Muscle layer of colon (tissue), 2 donors: ENCODE results near the gene APCDD1.
A peak's percentile ranks its signal among the peaks of the same experiment; 100 is the strongest.

Source experiments
- H3K27ac ChIP-seq: one replicate; pipeline ENCODE4 v1.7.0; 2013; ENCODE audit warnings: low read depth, mild to moderate bottlenecking, low read length, moderate library complexity
- H3K27me3 ChIP-seq, 2 donors: one replicate each; pipeline ENCODE4 v1.7.0; 2013; ENCODE audit warnings: low read length in 2 of 2, mild to moderate bottlenecking in 2 of 2; ENCODE audit not compliant: insufficient read depth in 2 of 2, control insufficient read depth in 1 of 2
- H3K36me3 ChIP-seq: one replicate; pipeline ENCODE4 v1.7.0; 2013; ENCODE audit warnings: mild to moderate bottlenecking, low read length; ENCODE audit not compliant: insufficient read depth
- H3K4me1 ChIP-seq: one replicate; pipeline ENCODE4 v1.7.0; 2013; ENCODE audit warnings: mild to moderate bottlenecking, low read length; ENCODE audit not compliant: insufficient read depth
- H3K4me3 ChIP-seq, 2 donors: one replicate each; pipeline ENCODE4 v1.7.0; 2013; ENCODE audit warnings: low read length in 2 of 2, low read depth in 1 of 2, mild to moderate bottlenecking in 1 of 2, moderate library complexity in 1 of 2
- H3K9ac ChIP-seq: one replicate; pipeline ENCODE4 v1.7.0; 2013; ENCODE audit warnings: low read length
- H3K9me3 ChIP-seq: one replicate; pipeline ENCODE4 v1.7.0; 2013; ENCODE audit warnings: mild to moderate bottlenecking, low read length
- donor health status: abdominal sarcoma.
- donor health status: Adenocarcinoma of cecum.

Gene APCDD1

GRCh38 chr18:10454681-10455557, 484 bp downstream of the APCDD1 start:
- peak overlapping the region; percentile 43 to 72 for H3K4me3 ChIP-seq
- peaks cover 18% of the 10 kb centered on the region for H3K4me1 ChIP-seq
- H3K9me3 ChIP-seq, result no peaks in the 10 kb centered on the region
- no peak overlapping the region for H3K27ac ChIP-seq
- H3K9ac ChIP-seq, result peak overlapping the region; percentile 3
- H3K27me3 ChIP-seq, result peaks cover 35 to 37% of the 10 kb centered on the region in 2 donors
- no peaks in the 10 kb centered on the region for H3K36me3 ChIP-seq

- H3K27ac ChIP-seq, result no peak overlapping the region
- peak overlapping the region; percentile 3 for H3K9ac ChIP-seq
- peaks cover 18% of the 10 kb centered on the region for H3K4me1 ChIP-seq
- no peaks in the 10 kb centered on the region for H3K36me3 ChIP-seq
- H3K4me3 ChIP-seq, result peak overlapping the region; percentile 23 to 72
- H3K9me3 ChIP-seq, result no peaks in the 10 kb centered on the region
- peaks cover 35 to 37% of the 10 kb centered on the region in 2 donors for H3K27me3 ChIP-seq
Observed at GRCh38 chr18:10455726-10456453, 1.5 kb downstream of the APCDD1 start.

- Histone ChIP-seq H3K4me1 (peaks cover 18% of the 10 kb centered on the region), H3K9ac (no peak overlapping the region), H3K36me3 (no peaks in the 10 kb centered on the region), H3K9me3 (no peaks in the 10 kb centered on the region), H3K4me3 (no peak overlapping the region), H3K27ac (no peak overlapping the region), H3K27me3 (peaks cover 35 to 37% of the 10 kb centered on the region in 2 donors)
Observed at GRCh38 chr18:10456718-10457117, 2.3 kb downstream of the APCDD1 start.

- peaks cover 35 to 37% of the 10 kb centered on the region in 2 donors for H3K27me3 ChIP-seq
- H3K9me3 ChIP-seq, result no peaks in the 10 kb centered on the region
- no peak overlapping the region for H3K9ac ChIP-seq
- H3K27ac ChIP-seq, result no peak overlapping the region
- H3K4me1 ChIP-seq, result peaks cover 18% of the 10 kb centered on the region
- H3K4me3 ChIP-seq, result no peak overlapping the region
- no peaks in the 10 kb centered on the region for H3K36me3 ChIP-seq
Observed at GRCh38 chr18:10457128-10457527, 2.7 kb downstream of the APCDD1 start.

- no peaks in the 10 kb centered on the region for H3K9me3 ChIP-seq
- H3K27me3 ChIP-seq, result peaks cover 35 to 37% of the 10 kb centered on the region in 2 donors
- H3K4me1 ChIP-seq, result peaks cover 18% of the 10 kb centered on the region
- H3K9ac ChIP-seq, result no peak overlapping the region
- no peak overlapping the region for H3K27ac ChIP-seq
- H3K4me3 ChIP-seq, result no peak overlapping the region
- H3K36me3 ChIP-seq, result no peaks in the 10 kb centered on the region
Observed at GRCh38 chr18:10457767-10458166, 3.3 kb downstream of the APCDD1 start.

- no peak overlapping the region for H3K27ac ChIP-seq
- H3K27me3 ChIP-seq, result peaks cover 35 to 37% of the 10 kb centered on the region in 2 donors
- H3K9ac ChIP-seq, result no peak overlapping the region
- H3K4me1 ChIP-seq, result peaks cover 18% of the 10 kb centered on the region
- H3K36me3 ChIP-seq, result no peaks in the 10 kb centered on the region
- H3K4me3 ChIP-seq, result no peak overlapping the region
- H3K9me3 ChIP-seq, result no peaks in the 10 kb centered on the region
Observed at GRCh38 chr18:10458691-10459090, 4.3 kb downstream of the APCDD1 start.

GRCh38 chr18:10459587-10459986, 5.2 kb downstream of the APCDD1 start:
- Histone ChIP-seq H3K36me3 (no peaks in the 10 kb centered on the region), H3K27me3 (peaks cover 35 to 37% of the 10 kb centered on the region in 2 donors), H3K9me3 (no peaks in the 10 kb centered on the region), H3K27ac (no peak overlapping the region), H3K4me3 (no peak overlapping the region), H3K4me1 (peaks cover 18% of the 10 kb centered on the region), H3K9ac (no peak overlapping the region)

GRCh38 chr18:10460414-10461018, 6.1 kb downstream of the APCDD1 start:
- Histone ChIP-seq H3K4me1 (peaks cover 14% of the 10 kb centered on the region), H3K36me3 (no peaks in the 10 kb centered on the region), H3K9ac (no peak overlapping the region), H3K27ac (no peak overlapping the region), H3K4me3 (no peak overlapping the region), H3K27me3 (peaks cover 30 to 31% of the 10 kb centered on the region in 2 donors), H3K9me3 (no peaks in the 10 kb centered on the region)

- Histone ChIP-seq H3K4me1 (peaks cover 7% of the 10 kb centered on the region), H3K4me3 (no peak overlapping the region), H3K9me3 (no peaks in the 10 kb centered on the region), H3K36me3 (no peaks in the 10 kb centered on the region), H3K27me3 (peaks cover 16 to 17% of the 10 kb centered on the region in 2 donors), H3K9ac (no peak overlapping the region), H3K27ac (no peak overlapping the region)
Observed at GRCh38 chr18:10461989-10462388, 7.6 kb downstream of the APCDD1 start.

GRCh38 chr18:10462597-10462996, 8.2 kb downstream of the APCDD1 start:
- Histone ChIP-seq H3K27me3 (peaks cover 12 to 14% of the 10 kb centered on the region in 2 donors), H3K9me3 (no peaks in the 10 kb centered on the region), H3K27ac (no peak overlapping the region), H3K9ac (no peak overlapping the region), H3K4me1 (peaks cover 7% of the 10 kb centered on the region), H3K36me3 (no peaks in the 10 kb centered on the region), H3K4me3 (no peak overlapping the region)

- Histone ChIP-seq H3K36me3 (no peaks in the 10 kb centered on the region), H3K9me3 (no peaks in the 10 kb centered on the region), H3K9ac (no peak overlapping the region), H3K27ac (no peak overlapping the region), H3K4me1 (peaks cover 7% of the 10 kb centered on the region), H3K4me3 (no peak overlapping the region), H3K27me3 (peaks cover 9 to 11% of the 10 kb centered on the region in 2 donors)
Observed at GRCh38 chr18:10463096-10463495, 8.7 kb downstream of the APCDD1 start.
